ENCODE measurements around the gene ERV3-1.

DNA sequence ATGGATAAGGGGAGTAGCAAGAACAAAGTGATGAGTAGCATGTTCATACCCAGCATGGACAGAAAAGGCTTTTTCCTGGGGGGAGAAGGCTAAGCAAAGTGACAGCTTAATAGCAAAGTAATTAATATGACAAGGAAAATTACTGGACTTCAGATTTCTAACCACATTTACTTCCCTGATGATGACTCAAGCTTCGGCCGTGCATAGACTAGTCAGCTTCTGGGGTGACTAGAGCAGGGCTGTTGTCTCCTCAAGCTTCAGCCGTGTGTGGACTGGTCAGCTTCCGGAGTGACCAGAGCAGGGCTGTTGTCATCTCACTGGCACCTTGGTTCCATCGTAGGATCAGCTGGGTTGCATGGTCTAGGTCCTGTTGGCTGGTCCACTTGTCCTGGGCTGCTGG is 13.5 kb downstream of the ERV3-1 start:
- TF ChIP-seq, protein P1, sequence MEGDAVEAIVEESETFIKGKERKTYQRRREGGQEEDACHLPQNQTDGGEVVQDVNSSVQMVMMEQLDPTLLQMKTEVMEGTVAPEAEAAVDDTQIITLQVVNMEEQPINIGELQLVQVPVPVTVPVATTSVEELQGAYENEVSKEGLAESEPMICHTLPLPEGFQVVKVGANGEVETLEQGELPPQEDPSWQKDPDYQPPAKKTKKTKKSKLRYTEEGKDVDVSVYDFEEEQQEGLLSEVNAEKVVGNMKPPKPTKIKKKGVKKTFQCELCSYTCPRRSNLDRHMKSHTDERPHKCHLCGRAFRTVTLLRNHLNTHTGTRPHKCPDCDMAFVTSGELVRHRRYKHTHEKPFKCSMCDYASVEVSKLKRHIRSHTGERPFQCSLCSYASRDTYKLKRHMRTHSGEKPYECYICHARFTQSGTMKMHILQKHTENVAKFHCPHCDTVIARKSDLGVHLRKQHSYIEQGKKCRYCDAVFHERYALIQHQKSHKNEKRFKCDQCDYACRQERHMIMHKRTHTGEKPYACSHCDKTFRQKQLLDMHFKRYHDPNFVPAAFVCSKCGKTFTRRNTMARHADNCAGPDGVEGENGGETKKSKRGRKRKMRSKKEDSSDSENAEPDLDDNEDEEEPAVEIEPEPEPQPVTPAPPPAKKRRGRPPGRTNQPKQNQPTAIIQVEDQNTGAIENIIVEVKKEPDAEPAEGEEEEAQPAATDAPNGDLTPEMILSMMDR (conservative IDR thresholded peaks at IDR 0.05; ENCODE audit: low read depth, low read length), result no peak
- no peak for TF ChIP-seq EZH2 (IDR thresholded peaks at IDR 0.05; ENCODE audit: borderline replicate concordance, low read depth, low read length, poor library complexity, severe bottlenecking)
